Stimulated activated CD8-positive, alpha-beta memory T cell treated with anti-CD3 and anti-CD28 coated beads, Interleukin-4, amount 100 ng/mL, for 24 hours (primary cell): ENCODE data around the gene ZNF573.
"Not testable (repeated sequence)": the region's sequence is repeated elsewhere in the genome, so short reads cannot be mapped to it uniquely, and the experiment has no call there.

ENCODE experiments used
- DNase-seq: peaks from one replicate; pipeline ENCODE4 v3.0.0-alpha.2; 2020; ENCODE audit warnings: low read depth

Gene ZNF573

DNA sequence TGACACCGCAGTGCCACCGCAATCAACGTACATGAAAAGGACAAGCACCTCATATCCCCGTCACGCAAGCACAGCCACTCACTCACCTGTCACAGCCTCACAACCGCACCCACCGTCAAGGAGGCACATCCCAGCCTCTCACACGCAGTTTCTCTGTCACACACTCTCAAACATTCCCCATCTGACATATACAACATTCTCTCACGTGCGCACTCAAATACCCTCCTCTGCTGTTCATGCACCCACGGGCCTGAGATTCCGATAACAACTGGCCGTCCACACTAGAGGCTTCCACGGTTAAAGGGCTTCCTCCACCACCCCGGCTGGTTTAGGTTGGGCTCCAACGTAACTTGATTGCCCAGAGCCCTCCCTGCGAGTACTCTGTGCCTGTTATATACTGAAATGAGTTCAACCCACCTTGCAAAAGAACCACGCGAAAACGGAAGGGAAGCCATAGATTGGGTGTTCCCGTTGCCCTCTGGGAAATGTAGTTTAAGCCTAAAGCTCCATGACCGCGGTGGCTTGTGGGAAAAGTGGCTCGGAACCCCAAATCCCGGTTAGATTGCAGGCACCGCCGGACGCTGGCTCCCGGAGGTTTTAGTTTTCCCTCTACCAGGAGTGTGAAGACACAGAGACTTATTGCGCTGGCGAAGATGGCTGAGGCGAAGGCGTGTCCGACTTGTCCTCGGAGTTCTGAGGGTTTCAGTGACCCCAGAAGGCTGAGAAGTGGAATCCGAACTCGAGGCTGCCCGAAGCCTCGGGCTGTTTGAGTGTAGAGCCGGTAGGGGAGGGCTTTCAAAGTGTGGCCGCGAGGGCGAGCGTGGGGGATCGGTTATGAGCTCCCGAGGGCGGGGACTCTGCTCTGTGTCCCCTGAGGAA is at the start of gene ZNF573:
ZNF573 (minus strand) TSS at position 460 of the 879 bp plus-strand sequence. CDS start 5,857 bp downstream, outside the sequence.
- peak; percentile 68 for DNase-seq

GRCh38 chr19:37817180-37817981 is 38.0 kb upstream of the ZNF573 start:
- peak; percentile 13 for DNase-seq

DNA sequence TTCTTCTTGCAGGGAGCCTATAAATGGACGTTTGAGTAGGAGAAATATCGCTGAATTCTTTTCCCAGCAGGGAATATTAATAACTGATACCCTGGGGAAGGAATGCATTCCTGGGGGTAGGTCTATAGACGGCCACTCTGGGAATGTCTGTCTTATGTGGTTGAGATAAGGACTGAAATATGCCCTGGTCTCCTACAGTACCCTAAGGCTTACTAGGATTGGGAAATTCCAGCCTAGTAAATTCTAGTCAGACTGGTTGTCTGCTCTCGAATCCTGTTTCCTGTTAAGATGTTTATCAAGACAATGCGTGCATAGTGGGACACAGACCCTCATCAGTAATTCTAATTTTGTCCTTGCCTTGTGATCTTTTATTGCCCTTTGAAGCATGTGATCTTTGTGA is 36.2 kb upstream of the ZNF573 start:
- DNase-seq, result not testable (repeated sequence)

DNA sequence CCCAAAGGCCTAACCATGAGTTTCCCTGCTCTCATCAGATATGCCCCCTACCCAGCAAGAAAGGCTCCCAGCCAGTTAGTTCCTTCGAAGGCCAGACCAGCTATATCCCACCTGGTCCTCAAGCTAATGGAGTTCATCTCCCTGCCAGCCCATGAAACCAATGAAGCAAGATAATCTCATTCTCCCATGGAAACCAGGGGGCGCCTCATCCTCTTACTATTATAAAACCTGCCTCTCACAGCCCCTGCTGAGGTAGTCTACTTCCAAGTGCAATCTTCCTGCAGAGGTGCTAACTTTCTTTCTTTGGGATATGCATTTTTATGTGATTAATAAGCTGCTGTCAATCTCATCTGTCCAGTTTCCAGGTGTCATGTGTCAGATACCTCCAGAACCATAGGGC is 34.0 kb upstream of the ZNF573 start:
- no peak for DNase-seq

GRCh38 chr19:37809366-37809765 is 30.0 kb upstream of the ZNF573 start:
- no peak for DNase-seq

DNA sequence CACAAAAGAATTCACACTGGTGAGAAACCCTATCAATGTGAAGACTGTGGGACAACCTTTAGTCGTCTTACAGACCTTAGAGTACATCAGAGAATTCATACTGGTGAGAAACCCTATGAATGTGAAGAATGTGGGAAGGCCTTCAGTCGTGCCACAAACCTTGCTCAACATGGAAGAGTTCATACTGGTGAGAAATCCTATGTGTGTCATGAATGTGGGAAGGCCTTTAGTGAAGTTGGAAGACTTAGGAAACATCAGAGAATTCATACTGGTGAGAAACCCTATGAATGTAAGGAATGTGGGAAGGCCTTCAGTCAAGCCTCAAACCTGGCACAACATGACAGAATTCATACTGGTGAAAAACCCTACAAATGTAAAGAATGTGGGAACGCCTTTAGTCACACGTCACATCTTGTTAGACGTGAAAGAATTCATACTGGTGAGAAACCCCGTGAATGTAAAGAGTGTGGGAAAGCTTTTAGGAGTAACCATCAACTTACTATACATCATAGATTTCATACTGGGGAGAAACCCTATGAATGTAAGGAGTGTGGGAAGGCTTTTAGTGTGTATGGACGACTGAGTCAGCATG is 24.0 kb upstream of the ZNF573 start:
- no peak for DNase-seq

- DNase-seq, result no peak
Observed at GRCh38 chr19:37790244-37790925, 11.0 kb upstream of the ZNF573 start.

- no peak for DNase-seq
Observed at GRCh38 chr19:37778613-37779126, 716 bp downstream of the ZNF573 start.

GRCh38 chr19:37770985-37771384 is 8.4 kb downstream of the ZNF573 start:
- no peak for DNase-seq

- DNase-seq, result no peak
Observed at GRCh38 chr19:37763488-37763887, 15.9 kb downstream of the ZNF573 start.

- DNase-seq, result not testable (repeated sequence)
Observed at GRCh38 chr19:37757683-37758082, 21.7 kb downstream of the ZNF573 start.

DNA sequence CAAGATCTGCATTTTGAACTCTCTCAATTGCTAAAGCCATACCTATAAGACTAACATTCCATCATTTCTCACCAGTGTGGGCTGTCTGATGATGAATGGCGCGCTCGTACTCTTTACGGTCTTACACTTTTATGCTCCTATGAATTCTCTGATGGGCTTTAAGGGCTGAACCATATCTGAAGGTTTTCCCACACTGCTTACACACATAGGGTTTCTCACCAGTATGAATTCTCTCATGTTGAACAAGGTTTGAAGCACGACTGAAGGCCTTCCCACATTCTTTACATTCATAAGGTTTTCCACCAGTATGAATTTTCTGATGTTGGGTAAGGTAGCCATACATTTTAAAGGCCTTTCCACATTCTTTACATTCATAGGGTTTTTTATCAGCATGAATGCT is 41.0 kb downstream of the ZNF573 start:
- DNase-seq, result no peak

DNA sequence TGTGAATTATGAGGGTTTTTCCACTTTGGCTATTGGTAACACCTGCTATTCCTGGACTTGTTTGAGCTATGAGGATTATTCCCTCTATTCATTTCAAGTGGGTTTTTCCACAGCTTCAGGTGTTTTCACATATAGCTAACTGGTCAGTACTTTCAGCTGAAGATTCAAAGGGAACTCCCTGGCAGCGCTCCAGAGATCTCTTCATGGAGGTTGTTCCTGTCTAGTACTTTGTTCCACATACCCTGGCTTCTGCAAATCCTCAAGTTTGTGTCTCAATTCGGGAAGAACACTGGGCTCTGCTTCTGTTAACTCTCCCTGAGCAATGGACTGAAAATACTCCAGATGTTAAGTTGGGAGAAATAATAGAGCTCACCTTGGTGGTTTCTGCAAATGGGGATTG is 54.2 kb downstream of the ZNF573 start:
- DNase-seq, result no peak

DNA sequence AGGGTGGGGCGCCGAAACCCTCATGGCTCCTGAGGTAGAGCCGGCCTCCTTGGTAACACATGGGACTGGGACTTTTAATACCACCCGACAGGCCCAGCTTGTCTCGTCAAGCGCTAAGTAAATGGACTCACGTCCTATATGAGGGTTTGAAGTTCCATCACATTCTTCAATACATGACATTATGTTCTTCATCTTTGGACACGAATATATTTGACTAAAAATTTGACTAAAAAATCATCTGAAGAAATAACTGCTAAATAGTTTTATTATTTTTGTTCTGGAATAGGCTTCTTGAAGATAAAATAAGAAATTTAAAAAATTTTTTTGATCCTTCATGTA is 59.5 kb downstream of the ZNF573 start:
- no peak for DNase-seq

GRCh38 chr19:37719111-37719926 is 60.1 kb downstream of the ZNF573 start, which contains the start of gene ZNF607:
Gene ZNF607, minus strand, starts transcription at chr19:37719761. Its CDS starts 8,143 bp downstream, at chr19:37711618.
- peak; percentile 80 for DNase-seq

DNA sequence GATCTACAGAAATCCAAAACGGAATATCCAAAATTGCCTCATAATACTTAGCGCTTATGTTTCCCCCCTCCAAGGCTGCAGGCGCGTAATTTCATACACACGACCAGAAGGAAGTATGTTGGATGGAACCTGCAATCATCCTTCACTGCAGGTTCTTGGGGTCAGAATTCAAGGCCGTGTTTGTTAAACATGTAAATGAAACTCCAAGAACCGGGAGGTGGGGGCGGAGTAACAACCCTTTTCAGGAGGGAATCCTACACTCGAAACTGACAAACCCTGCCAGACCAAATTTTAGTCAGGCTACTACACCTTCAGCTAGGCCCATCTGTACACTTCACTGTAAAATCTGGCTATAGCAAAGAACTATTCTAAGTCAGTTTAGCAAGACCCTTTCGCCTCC is 61.1 kb downstream of the ZNF573 start:
- no peak for DNase-seq

DNA sequence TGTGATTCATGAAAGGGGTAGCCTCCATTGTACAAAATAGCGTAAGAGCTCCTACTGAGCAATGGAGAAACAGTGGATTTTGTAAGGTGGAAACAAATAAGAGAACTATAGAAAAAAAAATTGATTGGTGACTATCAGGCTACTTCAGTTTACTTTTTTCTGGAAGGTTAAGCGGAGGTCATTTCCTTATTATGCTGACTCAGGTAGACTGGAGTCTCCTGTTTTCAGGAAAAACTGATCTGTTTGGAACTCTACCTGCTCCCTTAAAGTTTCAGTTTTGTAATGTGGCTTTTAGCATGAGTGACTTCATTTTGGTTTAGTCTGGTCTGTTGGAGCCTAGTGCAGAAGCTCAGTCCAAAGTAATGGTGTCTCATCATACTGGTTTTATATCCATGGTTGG is 63.2 kb downstream of the ZNF573 start:
- DNase-seq, result no peak

- DNase-seq, result no peak
Observed at GRCh38 chr19:37706052-37706605, 73.3 kb downstream of the ZNF573 start.

DNA sequence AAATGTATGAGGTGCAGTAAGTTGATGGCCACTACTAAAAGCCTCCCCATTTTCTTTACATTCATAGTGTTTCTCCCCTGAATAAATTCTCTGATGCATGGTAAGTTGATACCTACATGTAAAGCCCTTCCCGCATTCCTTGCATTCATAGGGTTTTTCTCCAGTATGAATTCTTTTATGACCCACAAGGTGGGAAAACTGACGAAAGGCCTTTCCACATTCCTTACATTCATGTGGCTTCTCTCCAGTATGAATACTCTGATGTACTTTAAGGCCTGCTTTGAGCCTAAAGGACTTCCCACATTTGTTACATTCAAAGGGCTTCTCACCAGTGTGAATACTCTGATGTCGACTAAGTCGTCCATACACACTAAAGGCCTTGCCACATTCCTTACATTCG is 80.3 kb downstream of the ZNF573 start:
- DNase-seq, result no peak

GRCh38 chr19:37698216-37698615 is 81.2 kb downstream of the ZNF573 start:
- no peak for DNase-seq
